Stimulated activated CD4-positive, alpha-beta T cell treated with anti-CD3 and anti-CD28 coated beads, TNF-alpha, amount 100 ng/mL, for 48 hours (primary cell): ENCODE results near the gene SLC35D2.
A peak's percentile ranks its signal among the peaks of the same experiment; 100 is the strongest.
"Not testable (repeated sequence)": the region's sequence is repeated elsewhere in the genome, so short reads cannot be mapped to it uniquely, and the experiment has no call there.

Experiments used
- DNase-seq, 3 donors: peaks; one replicate each; pipeline ENCODE4 v3.0.0-alpha.2; 2020; ENCODE audit warnings: low read depth in 3 of 3

SLC35D2 gene

GRCh38 chr9:96317335-96317980 lies 66.1 kb downstream of the SLC35D2 start:
- DNase-seq, result peak in 2 of 3 donors; percentile 10 to 17

- no peak for DNase-seq
These were observed 73.7 kb downstream of the SLC35D2 start for GRCh38 chr9:96309850-96310249.

- DNase-seq, result not testable (repeated sequence)
These were observed 76.6 kb downstream of the SLC35D2 start for GRCh38 chr9:96306958-96307357.

GRCh38 chr9:96305171-96305570 lies 78.3 kb downstream of the SLC35D2 start:
- no peak for DNase-seq

- DNase-seq, result no peak
These were observed 79.3 kb downstream of the SLC35D2 start for GRCh38 chr9:96304230-96304629.

- DNase-seq, result no peak
These were observed 81.5 kb downstream of the SLC35D2 start, which contains the start of gene HSD17B3 for GRCh38 chr9:96302021-96302420. Gene HSD17B3, minus strand, starts transcription at chr9:96302176. Its CDS starts 72 bp downstream, at chr9:96302104.

GRCh38 chr9:96299823-96300222 lies 83.7 kb downstream of the SLC35D2 start:
- no peak for DNase-seq

GRCh38 chr9:96294159-96294545 lies 89.4 kb downstream of the SLC35D2 start:
- no peak for DNase-seq

GRCh38 chr9:96293498-96294158 lies 89.9 kb downstream of the SLC35D2 start:
- no peak for DNase-seq

GRCh38 chr9:96289392-96289791 lies 94.1 kb downstream of the SLC35D2 start:
- DNase-seq, result no peak

GRCh38 chr9:96281641-96282040 lies 101.9 kb downstream of the SLC35D2 start:
- no peak for DNase-seq

- DNase-seq, result no peak
These were observed 103.6 kb downstream of the SLC35D2 start for GRCh38 chr9:96279932-96280331.

- no peak for DNase-seq
These were observed 108.6 kb downstream of the SLC35D2 start for GRCh38 chr9:96274939-96275338.
